ENCODE data around the gene DYRK1B. TPM values are rescaled to one million over a fixed set of nuclear protein-coding genes. Genes with fewer than 3 reads are reported as not detected.

DYRK1B gene
- total RNA-seq, 4 donors from 2014 or later = 1.3 to 15.0 (median 10.1) TPM

DNA sequence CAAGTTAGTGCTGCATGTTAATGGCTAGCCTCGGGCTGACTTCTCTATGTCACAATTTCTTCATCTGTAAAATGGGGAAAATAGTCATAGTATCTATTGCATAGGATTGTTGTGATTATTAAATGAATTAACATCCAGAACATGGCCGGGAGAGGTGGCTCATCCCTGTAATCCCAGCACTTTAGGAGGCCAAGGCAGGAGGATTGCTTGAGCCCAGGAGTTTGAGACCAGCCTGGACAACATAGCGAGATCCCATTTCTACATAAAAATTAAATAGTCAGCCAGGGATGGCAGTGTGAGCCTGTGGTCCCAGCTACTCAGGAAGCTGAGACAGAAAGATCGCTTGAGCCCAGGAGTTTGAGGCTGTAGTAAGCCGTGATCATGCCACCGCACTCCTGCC is 34.0 kb upstream of the DYRK1B start:
- Histone ChIP-seq H3K27me3 (no peaks in the 10 kb centered on the region), H3K9me3 (no peaks in the 10 kb centered on the region), H3K4me1 (no peaks in the 10 kb centered on the region), H3K4me3 (no peak overlapping the region), H3K36me3 (no peaks in the 10 kb centered on the region), H3K27ac (no peak overlapping the region)
- no peak for DNase-seq
- intact Hi-C loops (cut with DNase I; ENCODE audit: low total_unique reads) = no loop called here
- TF ChIP-seq, protein P1, sequence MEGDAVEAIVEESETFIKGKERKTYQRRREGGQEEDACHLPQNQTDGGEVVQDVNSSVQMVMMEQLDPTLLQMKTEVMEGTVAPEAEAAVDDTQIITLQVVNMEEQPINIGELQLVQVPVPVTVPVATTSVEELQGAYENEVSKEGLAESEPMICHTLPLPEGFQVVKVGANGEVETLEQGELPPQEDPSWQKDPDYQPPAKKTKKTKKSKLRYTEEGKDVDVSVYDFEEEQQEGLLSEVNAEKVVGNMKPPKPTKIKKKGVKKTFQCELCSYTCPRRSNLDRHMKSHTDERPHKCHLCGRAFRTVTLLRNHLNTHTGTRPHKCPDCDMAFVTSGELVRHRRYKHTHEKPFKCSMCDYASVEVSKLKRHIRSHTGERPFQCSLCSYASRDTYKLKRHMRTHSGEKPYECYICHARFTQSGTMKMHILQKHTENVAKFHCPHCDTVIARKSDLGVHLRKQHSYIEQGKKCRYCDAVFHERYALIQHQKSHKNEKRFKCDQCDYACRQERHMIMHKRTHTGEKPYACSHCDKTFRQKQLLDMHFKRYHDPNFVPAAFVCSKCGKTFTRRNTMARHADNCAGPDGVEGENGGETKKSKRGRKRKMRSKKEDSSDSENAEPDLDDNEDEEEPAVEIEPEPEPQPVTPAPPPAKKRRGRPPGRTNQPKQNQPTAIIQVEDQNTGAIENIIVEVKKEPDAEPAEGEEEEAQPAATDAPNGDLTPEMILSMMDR (IDR thresholded peaks at IDR 0.05) = no peak
- no peak for TF ChIP-seq POLR2A (IDR thresholded peaks at IDR 0.05)

DNA sequence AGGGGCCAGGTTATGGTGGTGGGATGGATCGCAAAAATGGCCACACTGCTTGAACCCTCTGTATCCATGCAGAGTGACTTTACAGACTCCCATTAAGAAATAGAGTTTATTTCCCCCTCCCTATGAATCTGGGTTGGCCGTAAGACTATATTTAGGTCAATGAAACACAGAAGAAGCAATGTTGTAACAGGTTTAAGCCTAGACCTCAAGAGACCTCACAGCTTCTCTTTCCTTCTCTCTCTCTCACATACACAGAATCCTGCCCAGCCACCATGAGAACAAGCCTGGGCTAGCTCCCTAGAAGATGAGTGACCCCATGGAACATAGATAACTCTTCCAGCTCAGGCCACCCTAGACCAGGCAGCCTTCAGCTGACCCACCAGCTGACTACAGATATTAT is 33.2 kb upstream of the DYRK1B start:
- no peaks in the 10 kb centered on the region for H3K36me3 ChIP-seq
- H3K27ac ChIP-seq = no peak overlapping the region
- H3K4me3 ChIP-seq = no peak overlapping the region
- TF ChIP-seq, protein P1 (IDR thresholded peaks at IDR 0.05) = no peak
- no peak for TF ChIP-seq POLR2A (IDR thresholded peaks at IDR 0.05)
- DNase-seq = no peak
- no peaks in the 10 kb centered on the region for H3K27me3 ChIP-seq
- H3K4me1 ChIP-seq = no peaks in the 10 kb centered on the region
- no peaks in the 10 kb centered on the region for H3K9me3 ChIP-seq
- intact Hi-C loops (cut with DNase I; ENCODE audit: low total_unique reads) = no loop called here

DNA sequence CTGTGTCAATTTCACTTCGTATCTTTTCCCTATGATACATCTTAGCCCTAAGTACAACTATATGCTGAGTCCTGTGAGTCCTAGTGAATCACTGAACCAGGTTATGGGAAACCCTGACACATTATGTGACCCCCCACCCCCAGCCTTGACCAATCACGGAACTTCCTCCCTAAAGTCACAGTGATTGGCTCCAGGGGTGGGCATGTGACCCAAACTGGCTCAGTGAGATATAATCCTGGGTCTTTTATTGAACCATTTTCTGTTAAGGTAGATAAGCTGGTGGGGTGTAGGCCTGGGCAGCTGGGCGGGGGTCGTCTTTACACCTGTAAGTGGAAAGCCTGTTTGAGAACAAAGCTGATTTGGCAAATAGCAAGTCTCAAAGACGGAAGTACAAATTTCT is 32.0 kb upstream of the DYRK1B start:
- H3K36me3 ChIP-seq = no peaks in the 10 kb centered on the region
- H3K4me1 ChIP-seq = no peaks in the 10 kb centered on the region
- H3K27ac ChIP-seq = no peak overlapping the region
- no peaks in the 10 kb centered on the region for H3K9me3 ChIP-seq
- TF ChIP-seq, protein P1 (IDR thresholded peaks at IDR 0.05) = no peak
- TF ChIP-seq POLR2A (IDR thresholded peaks at IDR 0.05) = no peak
- H3K27me3 ChIP-seq = no peaks in the 10 kb centered on the region
- intact Hi-C loops (cut with DNase I; ENCODE audit: low total_unique reads) = no loop called here
- H3K4me3 ChIP-seq = no peak overlapping the region
- DNase-seq = no peak

DNA sequence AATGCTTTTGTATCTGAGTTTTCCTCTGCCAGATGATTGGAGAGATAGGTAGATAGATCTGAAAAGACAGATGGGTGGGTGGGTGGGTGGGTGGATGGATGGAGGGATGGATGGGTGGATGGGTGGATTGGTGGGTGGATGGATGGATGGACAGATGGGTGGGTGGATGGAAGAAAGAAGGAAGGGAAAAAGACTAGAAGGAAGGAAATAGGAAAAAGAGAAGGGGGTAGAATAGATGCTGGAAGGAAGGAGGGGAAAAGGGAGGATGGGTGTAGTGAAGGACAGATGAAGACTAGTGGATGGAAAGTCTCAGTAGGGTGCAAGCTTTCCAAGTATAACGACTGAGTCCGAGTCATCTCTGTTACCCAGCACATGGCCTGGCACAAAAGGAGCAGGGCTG is 31.2 kb upstream of the DYRK1B start:
- intact Hi-C loops (cut with DNase I; ENCODE audit: low total_unique reads) = no loop called here
- Histone ChIP-seq H3K36me3 (no peaks in the 10 kb centered on the region), H3K4me1 (no peaks in the 10 kb centered on the region), H3K9me3 (no peaks in the 10 kb centered on the region), H3K27ac (no peak overlapping the region), H3K4me3 (no peak overlapping the region), H3K27me3 (no peaks in the 10 kb centered on the region)
- no peak for TF ChIP-seq POLR2A (IDR thresholded peaks at IDR 0.05)
- TF ChIP-seq, protein P1 (IDR thresholded peaks at IDR 0.05) = no peak
- no peak for DNase-seq

DNA sequence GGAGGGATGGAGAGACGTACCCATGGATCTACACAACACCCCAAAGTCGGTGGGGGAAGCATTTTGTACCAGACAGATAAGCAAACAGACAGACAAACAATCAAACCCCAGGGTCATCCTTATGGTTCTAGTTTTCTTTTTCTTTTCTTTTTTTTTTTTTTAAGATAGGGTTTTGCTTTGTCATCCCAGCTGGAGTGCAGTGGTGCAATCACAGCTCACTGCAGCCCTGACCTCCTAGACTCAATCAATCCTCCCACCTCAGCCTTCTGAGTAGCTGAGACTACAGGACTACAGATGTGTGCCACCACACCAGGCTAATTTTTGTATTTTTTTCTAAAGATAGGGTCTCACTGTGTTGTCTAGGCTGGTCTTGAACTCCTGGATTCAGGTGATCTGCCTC is 30.2 kb upstream of the DYRK1B start:
- Histone ChIP-seq H3K36me3 (no peaks in the 10 kb centered on the region), H3K4me3 (no peak overlapping the region), H3K27me3 (no peaks in the 10 kb centered on the region), H3K4me1 (no peaks in the 10 kb centered on the region), H3K9me3 (no peaks in the 10 kb centered on the region), H3K27ac (no peak overlapping the region)
- DNase-seq = no peak
- TF ChIP-seq, protein P1 (IDR thresholded peaks at IDR 0.05) = no peak
- TF ChIP-seq POLR2A (IDR thresholded peaks at IDR 0.05) = no peak
- intact Hi-C loops (cut with DNase I; ENCODE audit: low total_unique reads) = no loop called here

All from uterus (tissue), 4 donors.